ENCODE measurements around the gene AOC2. TPM values are rescaled to one million over a fixed set of nuclear protein-coding genes. Genes with fewer than 3 reads are reported as not detected.
"Not testable (repeated sequence)": the region's sequence is repeated elsewhere in the genome, so short reads cannot be mapped to it uniquely, and the experiment has no call there.

AOC2 gene
- polyA plus RNA-seq, 2 of the 4 experiments (the other 2 are of a cell fraction): 1.7 to 2.7 TPM

DNA sequence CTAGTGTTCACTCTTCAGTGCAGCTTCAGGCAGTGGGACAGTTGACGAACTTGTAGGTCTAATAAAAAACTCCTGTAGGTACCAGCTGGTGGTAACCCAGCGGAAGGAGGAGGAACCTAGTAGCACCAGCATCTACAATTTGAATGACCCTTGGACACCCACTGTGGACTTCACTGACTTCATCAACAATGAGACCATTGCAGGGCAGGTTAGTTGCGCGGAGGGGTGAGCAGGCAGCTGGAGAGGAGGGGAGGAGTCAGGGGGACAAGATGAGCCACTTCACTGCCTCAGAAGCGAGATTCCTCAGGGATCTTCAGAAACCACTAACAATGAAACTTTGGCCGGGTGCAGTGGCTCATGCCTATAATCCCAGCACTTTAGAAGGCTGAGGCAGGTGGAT, 28.9 kb downstream of the AOC2 start:
- DNase-seq (ENCODE audit: low read depth in 1 of 2, low spot score in 1 of 2): no peak
- ChIA-PET POLR2A (no interaction called here), CTCF (interaction anchor here (0.6 to 1.4 kb wide), 5 partner anchors 9 to 76 kb away, joined by 3 to 5 read pairs (median 3); no protein-coding TSS in a partner anchor)
- no peak for FAIRE-seq
- ATAC-seq: peak in 1 of 2 experiments; percentile 37; a peak in 2 of 6 replicates
- 72% methylated on average over 6 of the region's 6 CpGs for WGBS (ENCODE audit: missing lambda C conversion rate)
- TF ChIP-seq HOXB13 (CRISPR knock-in tag; IDR thresholded peaks at IDR 0.05; ENCODE audit: low read depth): no peak
- no peak for TF ChIP-seq POLR2A (IDR thresholded peaks at IDR 0.05; ENCODE audit: low read length)
- TF ChIP-seq ZFP36 (IDR thresholded peaks at IDR 0.05; ENCODE audit: borderline replicate concordance, partially characterized antibody): no peak
- TF ChIP-seq CEBPB (IDR thresholded peaks at IDR 0.05): no peak
- TF ChIP-seq EHMT2 (IDR thresholded peaks at IDR 0.05; ENCODE audit: low read depth): no peak
- TF ChIP-seq, protein P1, sequence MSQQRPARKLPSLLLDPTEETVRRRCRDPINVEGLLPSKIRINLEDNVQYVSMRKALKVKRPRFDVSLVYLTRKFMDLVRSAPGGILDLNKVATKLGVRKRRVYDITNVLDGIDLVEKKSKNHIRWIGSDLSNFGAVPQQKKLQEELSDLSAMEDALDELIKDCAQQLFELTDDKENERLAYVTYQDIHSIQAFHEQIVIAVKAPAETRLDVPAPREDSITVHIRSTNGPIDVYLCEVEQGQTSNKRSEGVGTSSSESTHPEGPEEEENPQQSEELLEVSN (IDR thresholded peaks at IDR 0.05; ENCODE audit: borderline replicate concordance, low read depth): no peak
- TF ChIP-seq EHF (CRISPR knock-in tag; IDR thresholded peaks at IDR 0.05): no peak
- TF ChIP-seq FOSB (CRISPR knock-in tag; IDR thresholded peaks at IDR 0.05): no peak
- TF ChIP-seq ZNF302 (CRISPR knock-in tag; IDR thresholded peaks at IDR 0.05): no peak
- TF ChIP-seq CBX8 (IDR thresholded peaks at IDR 0.05): no peak
- TF ChIP-seq CBX2 (IDR thresholded peaks at IDR 0.05; ENCODE audit: borderline replicate concordance, low read depth): no peak
- no peak for TF ChIP-seq JUNB (IDR thresholded peaks at IDR 0.05)
- Histone ChIP-seq H3K4me1 (no peaks in the 10 kb centered on the region), H3K4me3 (no peak overlapping the region), H3K9me3 (peaks cover 31% of the 10 kb centered on the region), H3K27ac (no peak overlapping the region), H3K4me2 (no peak overlapping the region)

DNA sequence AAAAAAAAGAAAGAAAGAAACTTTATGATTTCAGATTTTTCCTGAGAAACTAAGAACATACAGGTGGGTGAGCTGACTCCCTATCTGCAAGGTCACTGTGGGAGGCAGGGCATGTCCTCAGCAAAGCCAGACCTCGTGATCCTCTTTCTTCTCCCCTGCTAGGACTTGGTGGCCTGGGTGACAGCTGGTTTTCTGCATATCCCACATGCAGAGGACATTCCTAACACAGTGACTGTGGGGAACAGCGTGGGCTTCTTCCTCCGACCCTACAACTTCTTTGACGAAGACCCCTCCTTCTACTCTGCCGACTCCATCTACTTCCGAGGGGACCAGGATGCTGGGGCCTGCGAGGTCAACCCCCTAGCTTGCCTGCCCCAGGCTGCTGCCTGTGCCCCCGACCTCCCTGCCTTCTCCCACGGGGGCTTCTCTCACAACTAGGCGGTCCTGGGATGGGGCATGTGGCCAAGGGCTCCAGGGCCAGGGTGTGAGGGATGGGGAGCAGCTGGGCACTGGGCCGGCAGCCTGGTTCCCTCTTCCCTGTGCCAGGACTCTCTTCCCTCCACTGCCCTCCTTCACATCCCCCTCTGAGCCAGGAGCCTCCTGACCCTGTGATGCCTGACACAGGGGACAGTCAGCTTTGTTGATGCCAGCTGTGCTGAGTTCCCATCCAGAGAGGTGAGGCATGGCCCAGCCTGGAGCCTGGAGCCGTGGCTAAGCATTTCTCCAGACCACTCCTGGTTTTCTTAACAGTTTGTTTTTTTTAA, 29.7 kb downstream of the AOC2 start:
- H3K4me3 ChIP-seq; FAIRE-seq; H3K4me1 ChIP-seq; H3K4me2 ChIP-seq; H3K27ac ChIP-seq; DNase-seq (ENCODE audit: low read depth in 1 of 2, low spot score in 1 of 2): not testable (repeated sequence)
- ChIA-PET POLR2A (interaction anchor here (0.6 kb wide), 1 partner anchor 79 kb away, joined by 4 read pairs; no protein-coding TSS in a partner anchor), CTCF (interaction anchor here (0.7 to 1.4 kb wide), 3 partner anchors 29 to 55 kb away, joined by 3 to 5 read pairs (median 3); no protein-coding TSS in a partner anchor)
- 70% methylated on average over 7 of the region's 12 CpGs for WGBS (ENCODE audit: missing lambda C conversion rate)
- H3K9me3 ChIP-seq: peaks cover 31% of the 10 kb centered on the region
- ATAC-seq: peak in 1 of 2 experiments; percentile 10; a peak in 1 of 6 replicates

DNA sequence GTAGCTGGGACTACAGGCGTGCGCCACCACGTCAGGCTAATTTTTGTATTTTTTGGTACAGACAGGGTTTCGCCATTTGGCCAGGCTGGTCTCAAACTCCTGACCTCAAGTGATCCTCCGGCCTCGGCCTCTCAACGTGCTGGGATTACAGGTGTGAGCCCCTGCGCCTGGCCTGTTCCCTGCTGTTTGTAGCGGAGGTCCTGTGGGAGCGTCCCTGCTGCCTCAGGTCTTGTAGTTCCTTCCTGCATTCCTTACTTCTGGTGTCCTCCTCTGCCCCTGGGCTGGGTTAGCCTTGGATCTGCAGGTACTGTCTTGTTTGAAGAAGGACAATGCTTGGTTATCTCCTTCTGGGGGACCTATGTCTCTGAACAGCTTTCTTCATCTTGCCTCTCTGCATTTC, 32.7 kb downstream of the AOC2 start:
- 87% methylated on average over 10 of the region's 10 CpGs for WGBS (ENCODE audit: missing lambda C conversion rate)

More for the DNA sequence above, 32.7 kb downstream of the AOC2 start:
- POLR2A ChIA-PET: no interaction called here
- no peak for FAIRE-seq
- H3K9me3 ChIP-seq: peaks cover 3% of the 10 kb centered on the region; the same call in 2 of the 3 replicates
- ATAC-seq: no peak
- no peak for DNase-seq (ENCODE audit: low read depth in 1 of 2, low spot score in 1 of 2)
- H3K4me2 ChIP-seq: no peak overlapping the region
- H3K4me1 ChIP-seq: no peaks in the 10 kb centered on the region
- CTCF ChIA-PET: interaction anchor here (1.1 to 1.5 kb wide), 3 partner anchors 12 to 19 kb away, joined by 3 to 4 read pairs (median 4); no protein-coding TSS in a partner anchor
- TF ChIP-seq, protein P2, sequence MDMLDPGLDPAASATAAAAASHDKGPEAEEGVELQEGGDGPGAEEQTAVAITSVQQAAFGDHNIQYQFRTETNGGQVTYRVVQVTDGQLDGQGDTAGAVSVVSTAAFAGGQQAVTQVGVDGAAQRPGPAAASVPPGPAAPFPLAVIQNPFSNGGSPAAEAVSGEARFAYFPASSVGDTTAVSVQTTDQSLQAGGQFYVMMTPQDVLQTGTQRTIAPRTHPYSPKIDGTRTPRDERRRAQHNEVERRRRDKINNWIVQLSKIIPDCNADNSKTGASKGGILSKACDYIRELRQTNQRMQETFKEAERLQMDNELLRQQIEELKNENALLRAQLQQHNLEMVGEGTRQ (IDR thresholded peaks at IDR 0.05): no peak
- TF ChIP-seq, protein P3, sequence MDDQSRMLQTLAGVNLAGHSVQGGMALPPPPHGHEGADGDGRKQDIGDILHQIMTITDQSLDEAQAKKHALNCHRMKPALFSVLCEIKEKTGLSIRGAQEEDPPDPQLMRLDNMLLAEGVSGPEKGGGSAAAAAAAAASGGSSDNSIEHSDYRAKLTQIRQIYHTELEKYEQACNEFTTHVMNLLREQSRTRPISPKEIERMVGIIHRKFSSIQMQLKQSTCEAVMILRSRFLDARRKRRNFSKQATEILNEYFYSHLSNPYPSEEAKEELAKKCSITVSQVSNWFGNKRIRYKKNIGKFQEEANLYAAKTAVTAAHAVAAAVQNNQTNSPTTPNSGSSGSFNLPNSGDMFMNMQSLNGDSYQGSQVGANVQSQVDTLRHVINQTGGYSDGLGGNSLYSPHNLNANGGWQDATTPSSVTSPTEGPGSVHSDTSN (IDR thresholded peaks at IDR 0.05): no peak
- no peak for TF ChIP-seq HOXB13 (CRISPR knock-in tag; IDR thresholded peaks at IDR 0.05; ENCODE audit: low read depth)
- TF ChIP-seq, protein P4, sequence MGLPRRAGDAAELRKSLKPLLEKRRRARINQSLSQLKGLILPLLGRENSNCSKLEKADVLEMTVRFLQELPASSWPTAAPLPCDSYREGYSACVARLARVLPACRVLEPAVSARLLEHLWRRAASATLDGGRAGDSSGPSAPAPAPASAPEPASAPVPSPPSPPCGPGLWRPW (IDR thresholded peaks at IDR 0.05): no peak
- no peak for TF ChIP-seq MAZ (IDR thresholded peaks at IDR 0.05; ENCODE audit: borderline replicate concordance, low read depth, low read length)
- TF ChIP-seq, protein P5, sequence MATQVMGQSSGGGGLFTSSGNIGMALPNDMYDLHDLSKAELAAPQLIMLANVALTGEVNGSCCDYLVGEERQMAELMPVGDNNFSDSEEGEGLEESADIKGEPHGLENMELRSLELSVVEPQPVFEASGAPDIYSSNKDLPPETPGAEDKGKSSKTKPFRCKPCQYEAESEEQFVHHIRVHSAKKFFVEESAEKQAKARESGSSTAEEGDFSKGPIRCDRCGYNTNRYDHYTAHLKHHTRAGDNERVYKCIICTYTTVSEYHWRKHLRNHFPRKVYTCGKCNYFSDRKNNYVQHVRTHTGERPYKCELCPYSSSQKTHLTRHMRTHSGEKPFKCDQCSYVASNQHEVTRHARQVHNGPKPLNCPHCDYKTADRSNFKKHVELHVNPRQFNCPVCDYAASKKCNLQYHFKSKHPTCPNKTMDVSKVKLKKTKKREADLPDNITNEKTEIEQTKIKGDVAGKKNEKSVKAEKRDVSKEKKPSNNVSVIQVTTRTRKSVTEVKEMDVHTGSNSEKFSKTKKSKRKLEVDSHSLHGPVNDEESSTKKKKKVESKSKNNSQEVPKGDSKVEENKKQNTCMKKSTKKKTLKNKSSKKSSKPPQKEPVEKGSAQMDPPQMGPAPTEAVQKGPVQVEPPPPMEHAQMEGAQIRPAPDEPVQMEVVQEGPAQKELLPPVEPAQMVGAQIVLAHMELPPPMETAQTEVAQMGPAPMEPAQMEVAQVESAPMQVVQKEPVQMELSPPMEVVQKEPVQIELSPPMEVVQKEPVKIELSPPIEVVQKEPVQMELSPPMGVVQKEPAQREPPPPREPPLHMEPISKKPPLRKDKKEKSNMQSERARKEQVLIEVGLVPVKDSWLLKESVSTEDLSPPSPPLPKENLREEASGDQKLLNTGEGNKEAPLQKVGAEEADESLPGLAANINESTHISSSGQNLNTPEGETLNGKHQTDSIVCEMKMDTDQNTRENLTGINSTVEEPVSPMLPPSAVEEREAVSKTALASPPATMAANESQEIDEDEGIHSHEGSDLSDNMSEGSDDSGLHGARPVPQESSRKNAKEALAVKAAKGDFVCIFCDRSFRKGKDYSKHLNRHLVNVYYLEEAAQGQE (IDR thresholded peaks at IDR 0.05): no peak
- TF ChIP-seq KDM1A (IDR thresholded peaks at IDR 0.05; ENCODE audit: low read depth): no peak
- TF ChIP-seq HDAC2 (IDR thresholded peaks at IDR 0.05): no peak
- no peak for TF ChIP-seq JUN (IDR thresholded peaks at IDR 0.05)
- no peak for TF ChIP-seq FOXS1 (CRISPR knock-in tag; IDR thresholded peaks at IDR 0.05)
- TF ChIP-seq, protein P6, sequence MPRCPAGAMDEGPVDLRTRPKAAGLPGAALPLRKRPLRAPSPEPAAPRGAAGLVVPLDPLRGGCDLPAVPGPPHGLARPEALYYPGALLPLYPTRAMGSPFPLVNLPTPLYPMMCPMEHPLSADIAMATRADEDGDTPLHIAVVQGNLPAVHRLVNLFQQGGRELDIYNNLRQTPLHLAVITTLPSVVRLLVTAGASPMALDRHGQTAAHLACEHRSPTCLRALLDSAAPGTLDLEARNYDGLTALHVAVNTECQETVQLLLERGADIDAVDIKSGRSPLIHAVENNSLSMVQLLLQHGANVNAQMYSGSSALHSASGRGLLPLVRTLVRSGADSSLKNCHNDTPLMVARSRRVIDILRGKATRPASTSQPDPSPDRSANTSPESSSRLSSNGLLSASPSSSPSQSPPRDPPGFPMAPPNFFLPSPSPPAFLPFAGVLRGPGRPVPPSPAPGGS (IDR thresholded peaks at IDR 0.05): no peak
- no peak for TF ChIP-seq BHLHE40 (IDR thresholded peaks at IDR 0.05; ENCODE audit: low read depth, low read length)
- no peak overlapping the region for H3K4me3 ChIP-seq
- no peak overlapping the region for H3K27ac ChIP-seq
